Measurements from ENCODE around the gene PHF1. TPM values are rescaled to one million over a fixed set of nuclear protein-coding genes. Genes with fewer than 3 reads are reported as not detected.

Gene PHF1
- total and polyA plus RNA-seq, 2 of the 4 experiments (the other 2 are of a cell fraction), result 9.0 to 47.2 TPM

- ChIA-PET POLR2A (ENCODE audit: unreplicated experiment) (no interaction called here), CTCF (no interaction called here)
- peaks cover 26% of the 10 kb centered on the region for H3K9me1 ChIP-seq (ENCODE audit: insufficient read depth, low read length)
- no peak overlapping the region for H3K14ac ChIP-seq (replicated peaks; ENCODE audit: low read depth, low read length)
- H4K5ac ChIP-seq (ENCODE audit: low read depth, low read length), result no peak overlapping the region
- H2BK20ac ChIP-seq (ENCODE audit: low read depth, low read length), result no peak overlapping the region
- no TSS peak for BruUV-seq (replicated peaks)
- dilution Hi-C loops (cut with HindIII; ENCODE audit: low sequenced_read_pairs, unreplicated experiment) (no loop called here), in situ Hi-C loops (cut with MboI; ENCODE audit: low sequenced_read_pairs) (no loop called here), intact Hi-C loops (cut with micrococcal nuclease) (no loop called here)
- peaks cover 17% of the 10 kb centered on the region for H3K36me3 ChIP-seq (ENCODE audit: control insufficient read depth, insufficient read depth, low read length)
- no peak overlapping the region for H3K4me2 ChIP-seq (ENCODE audit: low read depth, low read length)
- no peak overlapping the region for H2AFZ ChIP-seq (replicated peaks; ENCODE audit: low read length, poor library complexity)
- H3K23ac ChIP-seq (ENCODE audit: low read depth, low read length), result no peak overlapping the region
- ATAC-seq (ENCODE audit: low read depth), result no peak
- H2BK120ac ChIP-seq (ENCODE audit: low read depth, low read length), result no peak overlapping the region
- H2AK9ac ChIP-seq (replicated peaks; ENCODE audit: low read depth, low read length, poor library complexity), result no peak overlapping the region
- H3K9me3 ChIP-seq (ENCODE audit: control insufficient read depth, insufficient read depth, low read length), result no peaks in the 10 kb centered on the region
- H3K18ac ChIP-seq (ENCODE audit: low read depth, low read length), result no peak overlapping the region
- no peak overlapping the region for H3K4ac ChIP-seq (ENCODE audit: low read depth, low read length)
- TF ChIP-seq CEBPB (IDR thresholded peaks at IDR 0.05; ENCODE audit: low read depth, low read length) (no peak), MAFK (IDR thresholded peaks at IDR 0.05; ENCODE audit: low read depth, low read length) (no peak), POLR2A (IDR thresholded peaks at IDR 0.05; ENCODE audit: low read depth, low read length) (no peak), USF2 (IDR thresholded peaks at IDR 0.05; ENCODE audit: low read depth, low read length) (no peak), RCOR1 (IDR thresholded peaks at IDR 0.05; ENCODE audit: insufficient replicate concordance, low read length) (no peak), NFE2L2 (IDR thresholded peaks at IDR 0.05; ENCODE audit: low read depth, low read length) (no peak), BHLHE40 (IDR thresholded peaks at IDR 0.05; ENCODE audit: low read depth, low read length) (no peak), RFX5 (IDR thresholded peaks at IDR 0.05; ENCODE audit: low read depth, low read length) (no peak), RAD21 (IDR thresholded peaks at IDR 0.05; ENCODE audit: low read length) (no peak), MAZ (IDR thresholded peaks at IDR 0.05; ENCODE audit: borderline replicate concordance, low read depth, low read length) (no peak), SMC3 (IDR thresholded peaks at IDR 0.05; ENCODE audit: low read depth, low read length) (no peak), FOS (IDR thresholded peaks at IDR 0.05; ENCODE audit: low read depth, low read length) (no peak)
- no peaks in the 10 kb centered on the region for H3K27me3 ChIP-seq (ENCODE audit: control insufficient read depth, insufficient read depth, low read length)
- H2AK5ac ChIP-seq (ENCODE audit: low read depth, low read length), result no peak overlapping the region
- peaks cover 30 to 91% of the 10 kb centered on the region in 2 experiments for H3K79me1 ChIP-seq (ENCODE audit: low read depth in 1 of 2, low read length in 2 of 2)
- peaks cover 32% of the 10 kb centered on the region for H3K4me1 ChIP-seq (ENCODE audit: control insufficient read depth, insufficient read depth, low read length)
- no peak overlapping the region for H3K56ac ChIP-seq (ENCODE audit: extremely low read depth, insufficient read depth, low read length)
- no peak overlapping the region for H3K4me3 ChIP-seq (ENCODE audit: insufficient read depth, low read depth, low read length)
- no peak overlapping the region for H3K27ac ChIP-seq (ENCODE audit: insufficient read depth, low read length)
- no peak overlapping the region for H4K91ac ChIP-seq (ENCODE audit: insufficient read depth, low read depth, low read length)
- WGBS, 2 experiments (ENCODE audit: extremely low coverage in 2 of 2, insufficient read length in 1 of 2), result 93% methylated on average over 2 of the region's 2 CpGs; no CpG with 5 or more reads in 1 of the 2 experiments
- H3K9ac ChIP-seq (ENCODE audit: low read depth, low read length), result no peak overlapping the region
- peaks cover 12% of the 10 kb centered on the region for H4K20me1 ChIP-seq (ENCODE audit: insufficient read depth, low read length)
- DNase-seq, result no peak
- no peak overlapping the region for H2BK15ac ChIP-seq (ENCODE audit: low read depth, low read length)
- H4K8ac ChIP-seq (ENCODE audit: low read depth in 2 of 2, low read length in 2 of 2), result no peak overlapping the region
- no peak overlapping the region for H2BK5ac ChIP-seq (ENCODE audit: low read depth, low read length, poor library complexity, severe bottlenecking)
Observed at GRCh38 chr6:33423777-33424176, 13.0 kb downstream of the PHF1 start.
